Measurements from ENCODE around the gene CCHCR1.

GRCh38 chr6:31096215-31096614 lies 61.4 kb downstream of the CCHCR1 start:
- TF ChIP-seq CTCF (IDR thresholded peaks at IDR 0.05), result no peak
- no peak for TF ChIP-seq POLR2A (IDR thresholded peaks at IDR 0.05)
- no peak for TF ChIP-seq EP300 (IDR thresholded peaks at IDR 0.05)

Measured in tibial nerve (tissue), 4 donors.